ENCODE measurements around the gene HCFC1R1.

DNA sequence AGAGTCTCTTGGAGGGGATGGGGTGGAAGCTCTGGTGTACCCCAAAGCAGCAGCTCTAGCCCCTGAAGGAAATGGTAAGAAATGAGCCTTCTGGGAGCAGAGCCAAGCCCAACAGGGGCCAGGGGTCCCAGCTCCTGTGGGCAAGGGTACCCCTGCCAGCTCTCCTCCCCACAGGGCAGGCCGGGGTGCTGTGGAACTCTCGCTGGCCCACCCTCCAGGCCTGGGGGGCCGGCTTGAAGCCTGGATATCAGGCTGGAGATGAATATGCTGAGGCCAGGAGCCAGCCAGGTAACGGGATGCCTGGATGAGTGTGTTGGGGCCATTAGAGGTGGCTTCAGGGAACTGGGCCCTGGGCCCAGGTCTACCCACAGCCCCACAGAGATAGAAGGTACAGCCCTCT lies 23.2 kb downstream of the HCFC1R1 start:
- TF ChIP-seq EP300 (IDR thresholded peaks at IDR 0.05): no peak
- TF ChIP-seq CTCF (IDR thresholded peaks at IDR 0.05): no peak

Data from sigmoid colon (tissue), 4 donors.